GM12878 (cell line): ENCODE results near the gene VCP. TPM values are rescaled to one million over a fixed set of nuclear protein-coding genes. Genes with fewer than 3 reads are reported as not detected.
A peak's percentile ranks its signal among the peaks of the same experiment; 100 is the strongest.

Source experiments
- CUX1 ChIP-seq: IDR thresholded peaks from 2 replicates; pipeline ENCODE4 v1.6.1; 2012; ENCODE audit warnings: improper control_type of control experiment, low read depth, low read length; ENCODE audit not compliant: insufficient replicate concordance
- EED ChIP-seq: sonication (generic); IDR thresholded peaks from 2 replicates; pipeline ENCODE4 v1.6.1; 2016; ENCODE audit warnings: antibody characterized with exemption, low read depth
- EZH2 ChIP-seq: IDR thresholded peaks from 2 replicates; pipeline ENCODE4 v1.6.1; 2012; ENCODE audit warnings: low read depth, mild to moderate bottlenecking, control low read depth, inconsistent platforms, low read length, borderline replicate concordance; ENCODE audit not compliant: control insufficient read depth
- FOXM1 ChIP-seq: IDR thresholded peaks from 2 replicates; pipeline ENCODE4 v1.6.1; 2012; ENCODE audit warnings: low read depth, mild to moderate bottlenecking, inconsistent platforms, low read length, moderate library complexity
- HCFC1 ChIP-seq: fragments of 150-350 bp; IDR thresholded peaks from 2 replicates; pipeline ENCODE4 v1.6.1; 2014; ENCODE audit warnings: low read length
- HDAC6 ChIP-seq: fragments of 200-600 bp; sonication (generic); IDR thresholded peaks from one replicate; pipeline ENCODE4 v1.8.0; 2017; ENCODE audit warnings: antibody characterized with exemption; ENCODE audit not compliant: unreplicated experiment
- KDM1A ChIP-seq: fragments of 200-600 bp; sonication (generic); IDR thresholded peaks from 2 replicates; pipeline ENCODE4 v1.6.1; 2016; ENCODE audit warnings: borderline replicate concordance
- MYC ChIP-seq: IDR thresholded peaks from 2 replicates; pipeline ENCODE4 v1.6.1; 2011; ENCODE audit warnings: mild to moderate bottlenecking, low read length, moderate library complexity, inconsistent platforms; ENCODE audit not compliant: insufficient read depth, insufficient replicate concordance, insufficient read length, severe bottlenecking
- PML ChIP-seq: IDR thresholded peaks from 2 replicates; pipeline ENCODE4 v1.6.1; 2012; ENCODE audit warnings: low read length, inconsistent platforms
- POU2F2 ChIP-seq: IDR thresholded peaks from 3 replicates; pipeline ENCODE4 v1.6.1; 2011; ENCODE audit warnings: low read depth, mild to moderate bottlenecking, low read length, borderline replicate concordance
- RELA ChIP-seq: fragments of 450-650 bp; IDR thresholded peaks from 2 replicates; pipeline ENCODE4 v1.8.0; 2014; ENCODE audit warnings: borderline replicate concordance; ENCODE audit not compliant: partially characterized antibody
- SREBF2 ChIP-seq: IDR thresholded peaks from 2 replicates; pipeline ENCODE4 v1.6.1; 2012; ENCODE audit warnings: mild to moderate bottlenecking, low read length
- USF1 ChIP-seq: IDR thresholded peaks from 2 replicates; pipeline ENCODE4 v1.6.1; 2011; ENCODE audit warnings: borderline replicate concordance, low read depth, mild to moderate bottlenecking, moderate library complexity, mixed read lengths, low read length; ENCODE audit not compliant: insufficient read depth; ENCODE audit errors: extremely low read length
- USF2 ChIP-seq: IDR thresholded peaks from 2 replicates; pipeline ENCODE4 v1.6.1; 2011; ENCODE audit warnings: low read depth, low read length, improper control_type of control experiment, borderline replicate concordance
- ZBTB33 ChIP-seq: fragments of 450-650 bp; IDR thresholded peaks from 2 replicates; pipeline ENCODE4 v1.6.1; 2017; ENCODE audit warnings: mild to moderate bottlenecking
- ZBTB4 ChIP-seq: fragments of 450-650 bp; formaldehyde crosslinking; IDR thresholded peaks from 2 replicates; pipeline ENCODE4 v1.4.0; 2022; ENCODE audit warnings: mild to moderate bottlenecking, moderate library complexity
- polyA plus RNA-seq, 11 experiments: library from polyadenylated mRNA; depleted of rRNA in 4 of 11; unstranded in 6 of 11; stranded (reverse) in 5 of 11; fragments of >200 nt; fragmentation: Nextera tagmentation in 4 of 11; fragmentation: Illumina TruSeq in 1 of 11; extraction: Ambion mirVana in 4 of 11; extraction: Trizol in 1 of 11; gene quantifications; 1 replicate in 1 of 11; 2 replicates in 10 of 11; pipeline versions ENCODE4 v1.2.1 to v1.2.3, GENCODE V29; 2011 to 2016; ENCODE audit warnings: inconsistent platforms in 2 of 11, missing spikeins in 2 of 11, low read depth in 1 of 11
- total RNA-seq, 4 experiments: library from RNA; depleted of rRNA in 3 of 4; stranded (reverse); fragments of >200 nt in 3 of 4; fragmentation: Illumina TruSeq in 1 of 4; extraction: Trizol in 1 of 4; gene quantifications; 2 replicates each; pipeline versions ENCODE4 v1.2.1 to v1.2.3, GENCODE V29; 2013 to 2021

Gene VCP
- total and polyA plus RNA-seq, 10 of the 15 experiments (the other 5 are each of a cell fraction or from before 2014, with no cell fraction given): 7.4 to 327 (median 244) TPM

GRCh38 chr9:35102769-35103659 is 30.6 kb upstream of the VCP start, which contains the start of gene STOML2 (continued):
- TF ChIP-seq FOXM1: no peak
- no peak for TF ChIP-seq USF2
- TF ChIP-seq SREBF2: peak; percentile 57
- peak; percentile 66 for TF ChIP-seq RELA
- TF ChIP-seq PML: peak; percentile 92
- no peak for TF ChIP-seq HDAC6
- no peak for TF ChIP-seq ZBTB4 (CRISPR knock-in tag)
- no peak for TF ChIP-seq EZH2
- TF ChIP-seq MYC: no peak
- no peak for TF ChIP-seq KDM1A
- peak; percentile 88 for TF ChIP-seq HCFC1
- peak; percentile 88; the same call in 2 of the 3 replicates for TF ChIP-seq POU2F2
- no peak for TF ChIP-seq USF1
- no peak for TF ChIP-seq CUX1
- TF ChIP-seq EED: peak; percentile 35; the same call in 1 of the 2 replicates
- TF ChIP-seq ZBTB33: no peak
